Loucy (cell line): ENCODE measurements around the gene FNDC3A.

Experiments used
- CTCF ChIP-seq: fragments of 200-600 bp; sonication (generic); conservative IDR thresholded peaks from 2 replicates; pipeline ENCODE4 v1.5.1; 2014; ENCODE audit warnings: mild to moderate bottlenecking, antibody characterized with exemption, low read length
- EZH2phosphoT487 ChIP-seq: fragments of 200-600 bp; IDR thresholded peaks from 2 replicates; pipeline ENCODE4 v1.6.1; 2018; ENCODE audit warnings: antibody characterized with exemption, mild to moderate bottlenecking, moderate library complexity, borderline replicate concordance

- no peak for TF ChIP-seq CTCF
- no peak for TF ChIP-seq EZH2phosphoT487
Observed at GRCh38 chr13:49241296-49241695, 265.6 kb downstream of the FNDC3A start.
